NB4 (cell line): ENCODE results near the gene GPAM.

Experiments
- CTCF ChIP-seq: IDR thresholded peaks from one replicate; pipeline ENCODE4 v1.5.1; 2012; ENCODE audit warnings: low read depth, low read length
- POLR2A ChIP-seq: IDR thresholded peaks from 2 replicates; pipeline ENCODE4 v1.6.1; 2011; ENCODE audit warnings: mild to moderate bottlenecking; ENCODE audit not compliant: insufficient read length; ENCODE audit errors: extremely low read depth

- TF ChIP-seq CTCF (no peak), POLR2A (no peak)
Observed at GRCh38 chr10:112202076-112202475, 18.5 kb upstream of the GPAM start.
